ENCODE results near the gene TSPAN17.
A peak's percentile ranks its signal among the peaks of the same experiment; 100 is the strongest.
"Not testable (repeated sequence)": the region's sequence is repeated elsewhere in the genome, so short reads cannot be mapped to it uniquely, and the experiment has no call there.

Gene TSPAN17, protein sequence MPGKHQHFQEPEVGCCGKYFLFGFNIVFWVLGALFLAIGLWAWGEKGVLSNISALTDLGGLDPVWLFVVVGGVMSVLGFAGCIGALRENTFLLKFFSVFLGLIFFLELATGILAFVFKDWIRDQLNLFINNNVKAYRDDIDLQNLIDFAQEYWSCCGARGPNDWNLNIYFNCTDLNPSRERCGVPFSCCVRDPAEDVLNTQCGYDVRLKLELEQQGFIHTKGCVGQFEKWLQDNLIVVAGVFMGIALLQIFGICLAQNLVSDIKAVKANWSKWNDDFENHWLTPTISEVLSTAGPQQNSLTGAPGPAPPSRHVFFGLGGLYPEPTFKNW

DNA sequence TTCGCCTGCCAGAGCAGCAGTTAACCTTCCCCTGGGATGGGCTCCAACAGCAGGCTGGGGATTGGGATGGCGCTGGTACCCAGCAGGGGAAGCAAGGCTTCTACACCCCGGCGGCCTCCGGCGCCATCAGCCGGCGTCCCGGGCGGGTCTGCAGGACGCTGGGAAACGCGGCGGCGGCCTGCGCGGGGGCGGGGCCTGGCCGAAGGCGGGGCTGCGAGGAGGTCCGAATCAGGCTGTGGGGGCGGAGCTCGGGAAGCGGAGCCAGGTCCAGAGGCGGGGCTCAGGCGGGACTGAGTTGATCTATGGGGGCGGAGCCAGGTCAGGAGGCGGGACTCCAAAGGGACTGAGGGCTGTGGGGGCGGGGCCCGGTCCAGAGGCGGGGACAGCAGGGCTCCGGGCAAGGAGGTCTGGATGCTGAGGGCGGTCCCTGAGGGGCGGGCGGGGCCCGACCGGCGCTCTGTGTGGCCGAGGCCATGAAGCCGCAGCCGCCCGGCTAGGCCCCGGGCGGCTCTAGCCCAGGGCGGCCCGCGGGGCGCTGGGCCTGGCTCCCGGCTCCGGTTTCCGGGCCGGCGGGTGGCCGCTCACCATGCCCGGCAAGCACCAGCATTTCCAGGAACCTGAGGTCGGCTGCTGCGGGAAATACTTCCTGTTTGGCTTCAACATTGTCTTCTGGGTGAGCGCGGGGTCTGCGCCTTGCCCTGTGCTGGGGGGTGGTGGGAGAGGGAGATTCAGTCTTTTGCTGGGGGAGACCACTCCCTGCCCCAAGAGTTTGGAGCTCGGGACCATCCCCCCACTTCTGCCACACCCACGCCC is at the start of gene TSPAN17:
TSPAN17 (plus strand) TSS at position 455 of the 813 bp plus-strand sequence; CDS start at position 587, 132 bp downstream.
- peak; percentile 100 for DNase-seq

GRCh38 chr5:176599749-176600430 is 47.4 kb upstream of the TSPAN17 start:
- DNase-seq = not testable (repeated sequence)

DNA sequence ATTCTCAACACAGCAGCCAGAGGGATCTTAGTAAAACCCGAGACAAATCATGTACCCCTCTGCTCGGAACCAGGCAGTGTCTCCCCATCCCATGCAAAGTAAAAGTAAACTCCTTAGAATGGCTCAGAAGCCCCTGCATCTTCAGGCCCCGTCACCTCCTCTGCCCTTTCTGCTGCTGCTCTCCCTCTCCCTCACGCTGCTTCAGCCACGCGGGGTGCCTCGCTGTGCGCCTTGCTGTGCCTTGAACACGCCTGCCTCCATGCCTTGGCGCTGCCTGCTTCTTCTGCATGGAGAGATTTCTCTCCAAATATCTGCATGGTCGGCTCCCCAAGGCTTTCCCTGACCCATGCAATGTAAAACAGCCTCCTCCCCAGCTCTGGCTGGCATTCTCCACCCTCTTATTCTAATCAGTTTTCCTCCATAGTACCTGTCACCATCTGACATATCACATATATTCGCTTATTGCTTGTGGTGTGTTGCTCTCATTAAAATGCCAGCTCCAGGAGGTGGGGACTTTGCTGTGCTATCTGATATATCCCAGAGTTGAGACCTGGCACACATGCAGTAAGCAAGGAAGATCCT is 45.3 kb upstream of the TSPAN17 start:
- DNase-seq = no peak

GRCh38 chr5:176603091-176603490 is 44.2 kb upstream of the TSPAN17 start:
- DNase-seq = no peak

DNA sequence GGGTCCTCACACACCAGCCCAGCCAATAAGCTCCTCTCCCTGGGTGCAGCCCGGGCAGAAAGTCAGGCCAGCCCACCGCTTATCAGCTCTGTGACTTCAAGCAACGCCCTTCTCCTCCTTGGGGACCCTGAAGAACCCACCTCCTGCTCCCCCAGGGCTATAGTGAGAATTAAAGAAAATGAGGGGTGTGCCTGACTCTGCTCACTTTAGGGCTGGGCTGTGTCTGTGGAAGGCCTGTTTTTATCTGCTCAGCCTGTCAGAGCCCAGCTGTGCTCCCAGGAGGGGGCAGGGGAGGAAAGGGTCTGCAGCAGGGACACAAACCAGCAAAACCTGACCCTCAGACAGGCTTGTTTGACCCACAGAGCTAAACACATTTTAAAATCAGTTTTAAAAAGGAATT is 41.3 kb upstream of the TSPAN17 start:
- no peak for DNase-seq

- DNase-seq = no peak
Observed at GRCh38 chr5:176606875-176607274, 40.4 kb upstream of the TSPAN17 start.

- no peak for DNase-seq
Observed at GRCh38 chr5:176608142-176608705, 39.1 kb upstream of the TSPAN17 start.

GRCh38 chr5:176608937-176609723 is 38.2 kb upstream of the TSPAN17 start:
- DNase-seq = no peak

DNA sequence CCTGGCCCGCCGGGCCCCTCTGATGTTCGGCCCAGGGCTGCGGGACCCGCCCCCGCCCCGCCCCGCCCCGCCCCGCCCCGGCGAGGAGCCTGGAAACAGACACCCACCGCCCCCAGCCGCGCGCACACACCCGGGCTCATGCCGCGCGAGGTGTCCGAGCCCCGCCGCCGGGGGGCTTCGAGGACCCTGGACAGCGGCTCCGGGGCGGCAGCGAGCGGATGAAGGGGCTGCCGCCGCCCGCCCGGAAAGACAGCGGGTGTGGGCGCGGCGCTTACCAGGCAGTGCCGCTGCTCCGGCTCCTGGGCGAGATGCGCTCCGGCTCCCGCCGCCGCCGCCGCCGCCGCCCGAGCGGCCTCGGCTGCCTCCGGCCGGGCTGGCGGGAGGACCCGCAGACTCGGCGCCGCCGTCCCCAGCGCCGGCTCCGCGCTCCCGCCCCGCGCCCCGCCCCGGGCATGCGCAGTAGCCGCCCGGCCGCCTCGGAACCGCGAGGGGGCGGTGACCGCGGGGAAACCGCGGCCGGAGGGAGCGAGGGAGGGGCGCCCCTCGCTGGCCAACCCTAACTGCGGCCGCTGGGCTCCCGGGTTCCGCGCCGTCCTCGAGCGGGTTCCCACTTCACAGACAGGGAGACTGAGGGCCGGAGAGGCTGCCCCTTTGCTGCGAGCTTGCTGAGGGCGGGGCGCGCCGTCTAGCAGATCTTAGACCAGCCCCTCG is 37.4 kb upstream of the TSPAN17 start, which contains the start of gene GPRIN1:
GPRIN1 (minus strand) TSS at position 433 of the 711 bp plus-strand sequence. CDS start 10,322 bp downstream, outside the sequence.
- DNase-seq = peak; percentile 62

- DNase-seq = no peak
Observed at GRCh38 chr5:176610435-176610773, 36.9 kb upstream of the TSPAN17 start.

GRCh38 chr5:176611435-176611834 is 35.8 kb upstream of the TSPAN17 start:
- DNase-seq = peak; percentile 68

GRCh38 chr5:176612008-176612407 is 35.3 kb upstream of the TSPAN17 start:
- DNase-seq = no peak

- no peak for DNase-seq
Observed at GRCh38 chr5:176612855-176613254, 34.4 kb upstream of the TSPAN17 start.

- no peak for DNase-seq
Observed at GRCh38 chr5:176614805-176615478, 32.3 kb upstream of the TSPAN17 start.

DNA sequence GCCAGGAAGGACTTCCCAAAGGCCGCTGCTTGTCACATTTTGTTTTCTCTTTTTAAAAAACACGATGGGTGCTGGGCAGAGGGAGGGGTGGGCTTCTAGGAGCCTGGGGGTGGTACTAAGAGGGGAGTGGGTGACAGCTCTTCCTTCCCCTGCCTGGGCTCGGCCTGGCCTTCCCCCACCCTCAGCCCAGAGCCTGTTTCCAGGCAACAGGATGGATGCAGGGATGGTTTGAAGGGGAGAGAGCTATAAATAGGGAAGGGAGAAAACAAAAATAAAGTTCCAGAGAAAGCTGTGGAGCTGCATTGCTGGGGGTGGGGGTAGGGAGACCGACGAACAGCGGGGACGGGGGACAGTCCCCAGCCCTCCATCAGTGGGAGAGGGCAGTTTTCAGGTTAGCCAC is 30.8 kb upstream of the TSPAN17 start:
- DNase-seq = no peak

GRCh38 chr5:176618783-176619182 is 28.5 kb upstream of the TSPAN17 start:
- DNase-seq = no peak

GRCh38 chr5:176619203-176619568 is 28.1 kb upstream of the TSPAN17 start:
- DNase-seq = peak; percentile 83

DNA sequence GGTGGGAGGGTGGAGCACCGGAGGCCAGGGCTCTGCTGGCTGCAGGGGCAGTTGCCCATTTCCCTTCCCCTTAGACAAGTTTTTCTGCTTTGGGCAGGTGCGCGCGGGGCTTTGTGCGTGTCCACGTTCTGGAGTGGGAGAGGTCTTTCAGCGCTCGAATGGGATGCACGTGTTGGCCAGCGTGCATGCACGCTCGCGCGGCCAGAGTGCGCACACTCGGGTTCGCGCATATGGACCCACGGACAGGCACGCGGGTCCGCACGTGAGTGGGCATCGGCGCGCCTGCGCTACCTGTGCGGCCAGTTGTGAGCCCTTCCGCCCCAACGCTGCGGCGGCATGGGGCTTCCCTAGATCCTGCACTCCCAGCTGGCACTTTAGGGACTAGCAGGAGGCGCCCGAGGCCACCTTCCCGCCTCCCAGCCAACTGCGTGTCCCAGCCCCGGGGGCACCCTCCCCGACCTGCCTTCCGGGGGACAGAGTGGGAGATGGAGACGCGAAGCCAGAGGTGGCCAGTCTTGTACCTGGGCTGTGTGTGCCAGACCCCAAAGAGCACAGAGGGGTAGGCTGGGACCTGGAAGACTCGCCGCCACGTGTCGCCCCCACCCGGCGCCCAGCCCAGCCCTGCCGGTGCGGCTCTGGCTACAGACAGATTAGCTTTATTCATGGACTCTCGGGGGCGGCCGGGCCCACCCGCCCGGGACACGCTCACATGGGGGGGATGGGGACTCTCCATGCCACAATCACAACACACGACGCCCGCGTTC is 27.5 kb upstream of the TSPAN17 start:
- no peak for DNase-seq

DNA sequence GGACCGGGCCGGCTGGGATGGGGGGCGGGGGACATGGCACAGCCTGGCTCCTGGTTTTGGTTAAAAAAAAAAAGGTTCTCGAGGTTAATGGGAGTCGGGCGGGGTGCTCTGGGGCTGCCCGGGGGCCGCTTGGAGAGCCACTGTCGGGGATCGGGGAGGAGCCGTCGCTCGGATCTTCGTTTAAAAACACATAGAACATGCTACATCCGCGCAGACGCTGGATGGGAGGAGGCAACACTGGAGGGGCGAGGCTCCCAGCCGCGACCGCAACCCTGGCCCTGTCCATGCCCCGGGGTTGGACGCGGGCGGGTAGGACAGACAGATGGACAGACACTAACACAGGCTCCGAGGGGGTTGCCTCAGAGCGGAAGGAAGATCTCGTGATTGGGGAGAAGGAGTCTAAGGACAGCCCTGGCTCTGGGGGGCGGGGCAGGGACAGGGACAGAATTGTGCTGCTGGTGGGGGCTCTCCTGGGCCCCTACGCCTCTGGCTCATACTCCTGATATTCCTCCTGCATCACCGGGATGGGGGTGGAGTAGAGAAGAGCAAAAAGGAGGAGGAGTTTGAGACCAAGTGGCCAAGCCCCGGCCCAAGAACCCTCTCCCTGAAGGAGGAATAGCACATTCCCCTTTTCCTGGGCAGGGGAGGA is 26.8 kb upstream of the TSPAN17 start:
- peak; percentile 6 for DNase-seq
